IgD-negative memory B cell (primary cell): ENCODE results near the gene RLN3. TPM values are rescaled to one million over a fixed set of nuclear protein-coding genes. Genes with fewer than 3 reads are reported as not detected.

Experiments used
- H3K27ac Mint-ChIP-seq, 3 donors: one replicate each; pipeline ENCODE4 v1.8.0; 2020 to 2022; ENCODE audit warnings: mild to moderate bottlenecking in 3 of 3, mixed read lengths in 3 of 3, moderate library complexity in 1 of 3
- H3K27me3 Mint-ChIP-seq: one replicate; pipeline ENCODE4 v1.8.0; 2021; ENCODE audit warnings: mixed read lengths
- H3K36me3 Mint-ChIP-seq: one replicate; pipeline ENCODE4 v1.8.0; 2020; ENCODE audit warnings: mild to moderate bottlenecking, mixed read lengths
- H3K4me1 Mint-ChIP-seq, 3 donors: one replicate each; pipeline ENCODE4 v1.8.0; 2020 to 2022; ENCODE audit warnings: mixed read lengths in 3 of 3, mild to moderate bottlenecking in 1 of 3
- H3K4me3 Mint-ChIP-seq, 4 donors: one replicate each; pipeline ENCODE4 v1.8.0; 2020 to 2022; ENCODE audit warnings: mild to moderate bottlenecking in 4 of 4, mixed read lengths in 4 of 4, moderate library complexity in 3 of 4
- H3K9me3 Mint-ChIP-seq, 3 donors: one replicate each; pipeline ENCODE4 v1.8.0; 2020 to 2021; ENCODE audit warnings: mixed read lengths in 3 of 3, mild to moderate bottlenecking in 1 of 3
- polyA plus RNA-seq: library from polyadenylated mRNA; unstranded; fragments of 300-500 nt; fragmentation: Illumina TruSeq; gene quantifications from one replicate; pipeline ENCODE4 v1.2.3, GENCODE V29; 2021

RLN3 gene
- 0.65 TPM for polyA plus RNA-seq

GRCh38 chr19:14027856-14028450, at the start of gene RLN3:
TSS of gene RLN3 (plus strand) at chr19:14028148. CDS start at chr19:14028205, 57 bp downstream.
- no peaks in the 10 kb centered on the region for H3K36me3 Mint-ChIP-seq
- no peaks in the 10 kb centered on the region for H3K27me3 Mint-ChIP-seq
- peak within 1 kb of the TSS; percentile 6 to 52 (median 24) for H3K27ac Mint-ChIP-seq
- H3K4me3 Mint-ChIP-seq = peak within 1 kb of the TSS; percentile 21 to 75 (median 44)
- peaks cover 10 to 28% (median 27%) of the 10 kb centered on the region in 3 donors for H3K4me1 Mint-ChIP-seq
- no peaks in the 10 kb centered on the region for H3K9me3 Mint-ChIP-seq

GRCh38 chr19:13978351-13979243, 49.4 kb upstream of the RLN3 start:
- peak overlapping the region; percentile 35 to 82 (median 57) for H3K4me3 Mint-ChIP-seq
- peaks cover 17 to 39% (median 23%) of the 10 kb centered on the region in 3 donors for H3K4me1 Mint-ChIP-seq
- H3K27ac Mint-ChIP-seq = peak overlapping the region in 2 of 3 donors; percentile 31 to 77
- H3K9me3 Mint-ChIP-seq = no peaks in the 10 kb centered on the region
- peaks cover 3% of the 10 kb centered on the region for H3K36me3 Mint-ChIP-seq
- H3K27me3 Mint-ChIP-seq = peaks cover 2% of the 10 kb centered on the region

GRCh38 chr19:13979244-13979615, 48.7 kb upstream of the RLN3 start:
- Mint-ChIP-seq H3K4me1 (peaks cover 17 to 36% (median 21%) of the 10 kb centered on the region in 3 donors), H3K27ac (peak overlapping the region in 1 of 3 donors; percentile 50), H3K4me3 (peak overlapping the region; percentile 3 to 73 (median 24)), H3K9me3 (no peaks in the 10 kb centered on the region), H3K27me3 (peaks cover 2% of the 10 kb centered on the region), H3K36me3 (peaks cover 3% of the 10 kb centered on the region)

GRCh38 chr19:13979686-13980085, 48.3 kb upstream of the RLN3 start:
- Mint-ChIP-seq H3K4me1 (peaks cover 17 to 35% (median 21%) of the 10 kb centered on the region in 3 donors), H3K9me3 (no peaks in the 10 kb centered on the region), H3K27me3 (peaks cover 2% of the 10 kb centered on the region), H3K27ac (peak overlapping the region; percentile 23 to 50 (median 46)), H3K36me3 (peaks cover 3% of the 10 kb centered on the region), H3K4me3 (peak overlapping the region; percentile 3 to 73 (median 34))

GRCh38 chr19:13980340-13980739, 47.6 kb upstream of the RLN3 start:
- peaks cover 2% of the 10 kb centered on the region for H3K27me3 Mint-ChIP-seq
- H3K36me3 Mint-ChIP-seq = no peaks in the 10 kb centered on the region
- H3K4me1 Mint-ChIP-seq = peaks cover 19 to 37% (median 23%) of the 10 kb centered on the region in 3 donors
- peak overlapping the region in 1 of 3 donors; percentile 23 for H3K27ac Mint-ChIP-seq
- H3K9me3 Mint-ChIP-seq = no peaks in the 10 kb centered on the region
- H3K4me3 Mint-ChIP-seq = peak overlapping the region in 1 of 4 donors; percentile 79

GRCh38 chr19:13981021-13981420, 46.9 kb upstream of the RLN3 start:
- no peaks in the 10 kb centered on the region for H3K36me3 Mint-ChIP-seq
- H3K9me3 Mint-ChIP-seq = no peaks in the 10 kb centered on the region
- peak overlapping the region; percentile 23 to 95 (median 91) for H3K27ac Mint-ChIP-seq
- peaks cover 22 to 36% (median 26%) of the 10 kb centered on the region in 3 donors for H3K4me1 Mint-ChIP-seq
- peak overlapping the region in 3 of 4 donors; percentile 79 to 85 (median 80) for H3K4me3 Mint-ChIP-seq
- peaks cover 2% of the 10 kb centered on the region for H3K27me3 Mint-ChIP-seq

- Mint-ChIP-seq H3K9me3 (no peaks in the 10 kb centered on the region), H3K4me3 (peak overlapping the region in 3 of 4 donors; percentile 79 to 85 (median 80)), H3K27ac (peak overlapping the region; percentile 85 to 95 (median 91)), H3K36me3 (no peaks in the 10 kb centered on the region), H3K4me1 (peaks cover 23 to 37% (median 26%) of the 10 kb centered on the region in 3 donors), H3K27me3 (peaks cover 2% of the 10 kb centered on the region)
Observed at GRCh38 chr19:13981467-13981866, 46.5 kb upstream of the RLN3 start.

GRCh38 chr19:13981988-13982501, 45.9 kb upstream of the RLN3 start:
- no peaks in the 10 kb centered on the region for H3K36me3 Mint-ChIP-seq
- peaks cover 24 to 40% (median 28%) of the 10 kb centered on the region in 3 donors for H3K4me1 Mint-ChIP-seq

GRCh38 chr19:13982773-13983172, 45.2 kb upstream of the RLN3 start:
- H3K27me3 Mint-ChIP-seq = peaks cover 2% of the 10 kb centered on the region
- H3K36me3 Mint-ChIP-seq = no peaks in the 10 kb centered on the region
- peak overlapping the region; percentile 71 to 95 (median 84) for H3K27ac Mint-ChIP-seq
- peaks cover 24 to 46% (median 33%) of the 10 kb centered on the region in 3 donors for H3K4me1 Mint-ChIP-seq
- peak overlapping the region in 3 of 4 donors; percentile 27 to 84 (median 47) for H3K4me3 Mint-ChIP-seq
- no peaks in the 10 kb centered on the region for H3K9me3 Mint-ChIP-seq

More at GRCh38 chr19:13981988-13982501, 45.9 kb upstream of the RLN3 start:
- Mint-ChIP-seq H3K27ac (peak overlapping the region in 2 of 3 donors; percentile 85 to 95), H3K27me3 (peaks cover 2% of the 10 kb centered on the region), H3K4me3 (peak overlapping the region in 3 of 4 donors; percentile 79 to 85 (median 80)), H3K9me3 (no peaks in the 10 kb centered on the region)

GRCh38 chr19:13983213-13983889, 44.6 kb upstream of the RLN3 start:
- Mint-ChIP-seq H3K4me3 (peak overlapping the region in 3 of 4 donors; percentile 27 to 70 (median 47)), H3K27ac (peak overlapping the region; percentile 71 to 95 (median 84)), H3K4me1 (peaks cover 24 to 46% (median 36%) of the 10 kb centered on the region in 3 donors), H3K27me3 (peaks cover 2% of the 10 kb centered on the region), H3K36me3 (no peaks in the 10 kb centered on the region), H3K9me3 (no peaks in the 10 kb centered on the region)

- Mint-ChIP-seq H3K9me3 (no peaks in the 10 kb centered on the region), H3K27ac (peak overlapping the region; percentile 63 to 98 (median 95)), H3K36me3 (peaks cover 3% of the 10 kb centered on the region), H3K4me3 (peak overlapping the region in 2 of 4 donors; percentile 32 to 84), H3K4me1 (peaks cover 24 to 49% (median 37%) of the 10 kb centered on the region in 3 donors), H3K27me3 (peaks cover 2% of the 10 kb centered on the region)
Observed at GRCh38 chr19:13984186-13984585, 43.8 kb upstream of the RLN3 start.

- no peaks in the 10 kb centered on the region for H3K9me3 Mint-ChIP-seq
- H3K4me3 Mint-ChIP-seq = peak overlapping the region; percentile 58 to 95 (median 88)
- peaks cover 24 to 52% (median 32%) of the 10 kb centered on the region in 3 donors for H3K4me1 Mint-ChIP-seq
- H3K27me3 Mint-ChIP-seq = no peaks in the 10 kb centered on the region
- H3K27ac Mint-ChIP-seq = peak overlapping the region; percentile 95 to 99 (median 98)
- H3K36me3 Mint-ChIP-seq = peaks cover 3% of the 10 kb centered on the region
Observed at GRCh38 chr19:13984875-13985741, 42.8 kb upstream of the RLN3 start.

GRCh38 chr19:13985771-13986347, 42.1 kb upstream of the RLN3 start:
- Mint-ChIP-seq H3K9me3 (no peaks in the 10 kb centered on the region), H3K36me3 (peaks cover 3% of the 10 kb centered on the region), H3K4me1 (peaks cover 24 to 52% (median 31%) of the 10 kb centered on the region in 3 donors), H3K27me3 (no peaks in the 10 kb centered on the region), H3K27ac (peak overlapping the region; percentile 95 to 99 (median 98)), H3K4me3 (peak overlapping the region; percentile 58 to 95 (median 88))
